ENCODE measurements around the gene TACC2. TPM values are rescaled to one million over a fixed set of nuclear protein-coding genes. Genes with fewer than 3 reads are reported as not detected.

TACC2 gene
- total and polyA plus RNA-seq, 2 experiments from 2014 or later: 30.8 to 35.9 TPM

DNA sequence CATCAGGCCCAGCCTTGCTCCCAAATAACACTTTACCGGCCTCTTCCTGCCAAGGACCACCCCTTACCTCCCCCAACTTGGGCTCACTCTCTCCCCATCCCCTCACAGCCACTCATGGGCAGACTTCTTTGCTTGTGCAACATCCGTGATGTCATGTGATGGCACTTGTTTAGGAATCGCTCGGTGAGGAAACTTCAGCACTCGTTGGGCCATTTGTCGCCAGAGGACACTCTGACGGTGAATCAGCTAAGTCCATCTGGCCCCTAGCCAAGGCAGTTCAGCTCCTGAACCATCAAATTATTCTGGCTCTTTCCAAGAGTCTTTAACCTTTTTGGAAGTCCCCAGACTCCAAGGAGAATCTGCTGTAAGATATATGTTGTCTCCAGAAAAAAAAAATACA, 301.4 kb downstream of the TACC2 start:
- Mint-ChIP-seq H3K27ac (no peak overlapping the region), H3K4me1 (peaks cover 14% of the 10 kb centered on the region), H3K4me3 (no peak overlapping the region), H3K27me3 (ENCODE audit: insufficient read depth, low read depth, poor library complexity) (peaks cover 1% of the 10 kb centered on the region), H3K36me3 (ENCODE audit: low read depth) (no peaks in the 10 kb centered on the region), H3K9me3 (no peaks in the 10 kb centered on the region; the same call in 2 of the 3 replicates)
- H3K79me2 ChIP-seq (replicated peaks; ENCODE audit: insufficient read depth): no peaks in the 10 kb centered on the region
- no peak overlapping the region for H3K4me2 ChIP-seq
- H3K4me3 ChIP-seq: no peak overlapping the region
- H3K27me3 ChIP-seq (ENCODE audit: insufficient read depth): no peaks in the 10 kb centered on the region
- no peaks in the 10 kb centered on the region for H4K20me1 ChIP-seq (replicated peaks; ENCODE audit: insufficient read depth)
- H3K27ac ChIP-seq (ENCODE audit: low read depth): no peak overlapping the region
- no peaks in the 10 kb centered on the region for H3K4me1 ChIP-seq (ENCODE audit: insufficient read depth)
- no peak for ATAC-seq
- H2AFZ ChIP-seq: peak overlapping the region; percentile 7; the same call in 1 of the 2 replicates
- no peaks in the 10 kb centered on the region for H3K9me2 ChIP-seq (ENCODE audit: insufficient read depth)
- H3K36me3 ChIP-seq (ENCODE audit: insufficient read depth): no peaks in the 10 kb centered on the region
- TF ChIP-seq ZNF331 (CRISPR knock-in tag; IDR thresholded peaks at IDR 0.05; ENCODE audit: low read depth) (no peak), POLR2AphosphoS5 (IDR thresholded peaks at IDR 0.05; ENCODE audit: low read depth) (no peak), NANOG (IDR thresholded peaks at IDR 0.05; ENCODE audit: borderline replicate concordance) (no peak), CREB1 (CRISPR knock-in tag; IDR thresholded peaks at IDR 0.05; ENCODE audit: low read depth) (no peak), JUNB (IDR thresholded peaks at IDR 0.05; ENCODE audit: unreplicated experiment) (no peak), ZNF114 (CRISPR knock-in tag; IDR thresholded peaks at IDR 0.05) (no peak), STAT1 (IDR thresholded peaks at IDR 0.05; ENCODE audit: unreplicated experiment) (no peak), REST (IDR thresholded peaks at IDR 0.05; ENCODE audit: unreplicated experiment) (no peak), EZH2phosphoT487 (IDR thresholded peaks at IDR 0.05; ENCODE audit: unreplicated experiment) (no peak), EZH2 (IDR thresholded peaks at IDR 0.05; ENCODE audit: low read depth, unreplicated experiment) (no peak)
- TF ChIP-seq, protein P1, sequence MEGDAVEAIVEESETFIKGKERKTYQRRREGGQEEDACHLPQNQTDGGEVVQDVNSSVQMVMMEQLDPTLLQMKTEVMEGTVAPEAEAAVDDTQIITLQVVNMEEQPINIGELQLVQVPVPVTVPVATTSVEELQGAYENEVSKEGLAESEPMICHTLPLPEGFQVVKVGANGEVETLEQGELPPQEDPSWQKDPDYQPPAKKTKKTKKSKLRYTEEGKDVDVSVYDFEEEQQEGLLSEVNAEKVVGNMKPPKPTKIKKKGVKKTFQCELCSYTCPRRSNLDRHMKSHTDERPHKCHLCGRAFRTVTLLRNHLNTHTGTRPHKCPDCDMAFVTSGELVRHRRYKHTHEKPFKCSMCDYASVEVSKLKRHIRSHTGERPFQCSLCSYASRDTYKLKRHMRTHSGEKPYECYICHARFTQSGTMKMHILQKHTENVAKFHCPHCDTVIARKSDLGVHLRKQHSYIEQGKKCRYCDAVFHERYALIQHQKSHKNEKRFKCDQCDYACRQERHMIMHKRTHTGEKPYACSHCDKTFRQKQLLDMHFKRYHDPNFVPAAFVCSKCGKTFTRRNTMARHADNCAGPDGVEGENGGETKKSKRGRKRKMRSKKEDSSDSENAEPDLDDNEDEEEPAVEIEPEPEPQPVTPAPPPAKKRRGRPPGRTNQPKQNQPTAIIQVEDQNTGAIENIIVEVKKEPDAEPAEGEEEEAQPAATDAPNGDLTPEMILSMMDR (conservative IDR thresholded peaks at IDR 0.05; ENCODE audit: low read depth in 2 of 2): no peak
- TF ChIP-seq, protein P2, sequence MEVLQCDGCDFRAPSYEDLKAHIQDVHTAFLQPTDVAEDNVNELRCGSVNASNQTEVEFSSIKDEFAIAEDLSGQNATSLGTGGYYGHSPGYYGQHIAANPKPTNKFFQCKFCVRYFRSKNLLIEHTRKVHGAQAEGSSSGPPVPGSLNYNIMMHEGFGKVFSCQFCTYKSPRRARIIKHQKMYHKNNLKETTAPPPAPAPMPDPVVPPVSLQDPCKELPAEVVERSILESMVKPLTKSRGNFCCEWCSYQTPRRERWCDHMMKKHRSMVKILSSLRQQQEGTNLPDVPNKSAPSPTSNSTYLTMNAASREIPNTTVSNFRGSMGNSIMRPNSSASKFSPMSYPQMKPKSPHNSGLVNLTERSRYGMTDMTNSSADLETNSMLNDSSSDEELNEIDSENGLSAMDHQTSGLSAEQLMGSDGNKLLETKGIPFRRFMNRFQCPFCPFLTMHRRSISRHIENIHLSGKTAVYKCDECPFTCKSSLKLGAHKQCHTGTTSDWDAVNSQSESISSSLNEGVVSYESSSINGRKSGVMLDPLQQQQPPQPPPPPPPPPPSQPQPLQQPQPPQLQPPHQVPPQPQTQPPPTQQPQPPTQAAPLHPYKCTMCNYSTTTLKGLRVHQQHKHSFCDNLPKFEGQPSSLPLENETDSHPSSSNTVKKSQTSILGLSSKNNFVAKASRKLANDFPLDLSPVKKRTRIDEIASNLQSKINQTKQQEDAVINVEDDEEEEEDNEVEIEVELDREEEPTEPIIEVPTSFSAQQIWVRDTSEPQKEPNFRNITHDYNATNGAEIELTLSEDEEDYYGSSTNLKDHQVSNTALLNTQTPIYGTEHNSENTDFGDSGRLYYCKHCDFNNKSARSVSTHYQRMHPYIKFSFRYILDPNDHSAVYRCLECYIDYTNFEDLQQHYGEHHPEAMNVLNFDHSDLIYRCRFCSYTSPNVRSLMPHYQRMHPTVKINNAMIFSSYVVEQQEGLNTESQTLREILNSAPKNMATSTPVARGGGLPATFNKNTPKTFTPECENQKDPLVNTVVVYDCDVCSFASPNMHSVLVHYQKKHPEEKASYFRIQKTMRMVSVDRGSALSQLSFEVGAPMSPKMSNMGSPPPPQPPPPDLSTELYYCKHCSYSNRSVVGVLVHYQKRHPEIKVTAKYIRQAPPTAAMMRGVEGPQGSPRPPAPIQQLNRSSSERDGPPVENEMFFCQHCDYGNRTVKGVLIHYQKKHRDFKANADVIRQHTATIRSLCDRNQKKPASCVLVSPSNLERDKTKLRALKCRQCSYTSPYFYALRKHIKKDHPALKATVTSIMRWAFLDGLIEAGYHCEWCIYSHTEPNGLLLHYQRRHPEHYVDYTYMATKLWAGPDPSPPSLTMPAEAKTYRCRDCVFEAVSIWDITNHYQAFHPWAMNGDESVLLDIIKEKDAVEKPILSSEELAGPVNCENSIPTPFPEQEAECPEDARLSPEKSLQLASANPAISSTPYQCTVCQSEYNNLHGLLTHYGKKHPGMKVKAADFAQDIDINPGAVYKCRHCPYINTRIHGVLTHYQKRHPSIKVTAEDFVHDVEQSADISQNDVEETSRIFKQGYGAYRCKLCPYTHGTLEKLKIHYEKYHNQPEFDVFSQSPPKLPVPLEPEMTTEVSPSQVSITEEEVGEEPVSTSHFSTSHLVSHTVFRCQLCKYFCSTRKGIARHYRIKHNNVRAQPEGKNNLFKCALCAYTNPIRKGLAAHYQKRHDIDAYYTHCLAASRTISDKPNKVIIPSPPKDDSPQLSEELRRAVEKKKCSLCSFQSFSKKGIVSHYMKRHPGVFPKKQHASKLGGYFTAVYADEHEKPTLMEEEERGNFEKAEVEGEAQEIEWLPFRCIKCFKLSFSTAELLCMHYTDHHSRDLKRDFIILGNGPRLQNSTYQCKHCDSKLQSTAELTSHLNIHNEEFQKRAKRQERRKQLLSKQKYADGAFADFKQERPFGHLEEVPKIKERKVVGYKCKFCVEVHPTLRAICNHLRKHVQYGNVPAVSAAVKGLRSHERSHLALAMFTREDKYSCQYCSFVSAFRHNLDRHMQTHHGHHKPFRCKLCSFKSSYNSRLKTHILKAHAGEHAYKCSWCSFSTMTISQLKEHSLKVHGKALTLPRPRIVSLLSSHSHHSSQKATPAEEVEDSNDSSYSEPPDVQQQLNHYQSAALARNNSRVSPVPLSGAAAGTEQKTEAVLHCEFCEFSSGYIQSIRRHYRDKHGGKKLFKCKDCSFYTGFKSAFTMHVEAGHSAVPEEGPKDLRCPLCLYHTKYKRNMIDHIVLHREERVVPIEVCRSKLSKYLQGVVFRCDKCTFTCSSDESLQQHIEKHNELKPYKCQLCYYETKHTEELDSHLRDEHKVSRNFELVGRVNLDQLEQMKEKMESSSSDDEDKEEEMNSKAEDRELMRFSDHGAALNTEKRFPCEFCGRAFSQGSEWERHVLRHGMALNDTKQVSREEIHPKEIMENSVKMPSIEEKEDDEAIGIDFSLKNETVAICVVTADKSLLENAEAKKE (CRISPR knock-in tag; IDR thresholded peaks at IDR 0.05): no peak
- TF ChIP-seq, protein P3, sequence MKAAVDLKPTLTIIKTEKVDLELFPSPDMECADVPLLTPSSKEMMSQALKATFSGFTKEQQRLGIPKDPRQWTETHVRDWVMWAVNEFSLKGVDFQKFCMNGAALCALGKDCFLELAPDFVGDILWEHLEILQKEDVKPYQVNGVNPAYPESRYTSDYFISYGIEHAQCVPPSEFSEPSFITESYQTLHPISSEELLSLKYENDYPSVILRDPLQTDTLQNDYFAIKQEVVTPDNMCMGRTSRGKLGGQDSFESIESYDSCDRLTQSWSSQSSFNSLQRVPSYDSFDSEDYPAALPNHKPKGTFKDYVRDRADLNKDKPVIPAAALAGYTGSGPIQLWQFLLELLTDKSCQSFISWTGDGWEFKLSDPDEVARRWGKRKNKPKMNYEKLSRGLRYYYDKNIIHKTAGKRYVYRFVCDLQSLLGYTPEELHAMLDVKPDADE (IDR thresholded peaks at IDR 0.05): no peak
- no peak for DNase-seq (ENCODE audit: low spot score)
- H3F3A ChIP-seq (replicated peaks; ENCODE audit: low read depth): no peaks in the 10 kb centered on the region
